Measurements from ENCODE around the gene FGG. TPM values are rescaled to one million over a fixed set of nuclear protein-coding genes. Genes with fewer than 3 reads are reported as not detected.

FGG gene
- total RNA-seq, 4 donors from 2014 or later: 35.4 TPM; not detected in 3

GRCh38 chr4:154626793-154627484 is 14.5 kb upstream of the FGG start:
- Histone ChIP-seq H3K4me1 (peaks cover 8% of the 10 kb centered on the region), H3K27me3 (peaks cover 24% of the 10 kb centered on the region), H3K9me3 (no peaks in the 10 kb centered on the region), H3K4me3 (peak overlapping the region; percentile 36), H3K27ac (no peak overlapping the region), H3K36me3 (no peaks in the 10 kb centered on the region)
- TF ChIP-seq POLR2A (IDR thresholded peaks at IDR 0.05) (no peak), EP300 (IDR thresholded peaks at IDR 0.05) (no peak), CTCF (IDR thresholded peaks at IDR 0.05) (peak; percentile 4 to 31)
- peak in 1 of 2 donors; percentile 59 for DNase-seq (ENCODE audit: low spot score in 2 of 2)
- 3% methylated on average over 42 of the region's 48 CpGs for WGBS

- H3K27me3 ChIP-seq: peaks cover 14% of the 10 kb centered on the region
- no peaks in the 10 kb centered on the region for H3K9me3 ChIP-seq
- no peak for DNase-seq (ENCODE audit: low spot score in 2 of 2)
- H3K27ac ChIP-seq: no peak overlapping the region
- peaks cover 8% of the 10 kb centered on the region for H3K4me1 ChIP-seq
- TF ChIP-seq CTCF (IDR thresholded peaks at IDR 0.05): no peak
- no peak for TF ChIP-seq POLR2A (IDR thresholded peaks at IDR 0.05)
- TF ChIP-seq POLR2AphosphoS5 (IDR thresholded peaks at IDR 0.05): no peak
- TF ChIP-seq EP300 (IDR thresholded peaks at IDR 0.05): no peak
- H3K4me3 ChIP-seq: no peak overlapping the region
- WGBS: 92% methylated on average over 3 of the region's 3 CpGs
- H3K36me3 ChIP-seq: no peaks in the 10 kb centered on the region
Observed at GRCh38 chr4:154625971-154626370, 13.5 kb upstream of the FGG start.

GRCh38 chr4:154623995-154624394 is 11.5 kb upstream of the FGG start:
- Histone ChIP-seq H3K27ac (no peak overlapping the region), H3K9me3 (no peaks in the 10 kb centered on the region), H3K36me3 (no peaks in the 10 kb centered on the region), H3K27me3 (peaks cover 9% of the 10 kb centered on the region), H3K4me3 (no peak overlapping the region), H3K4me1 (peaks cover 8% of the 10 kb centered on the region)
- WGBS: 90% methylated on average over 7 of the region's 7 CpGs
- DNase-seq (ENCODE audit: low spot score in 2 of 2): no peak
- TF ChIP-seq CTCF (IDR thresholded peaks at IDR 0.05) (no peak), EP300 (IDR thresholded peaks at IDR 0.05) (no peak), POLR2A (IDR thresholded peaks at IDR 0.05) (no peak), POLR2AphosphoS5 (IDR thresholded peaks at IDR 0.05) (no peak)

- no peak for TF ChIP-seq EP300 (IDR thresholded peaks at IDR 0.05)
- TF ChIP-seq POLR2AphosphoS5 (IDR thresholded peaks at IDR 0.05): no peak
- no peak for TF ChIP-seq CTCF (IDR thresholded peaks at IDR 0.05)
- TF ChIP-seq POLR2A (IDR thresholded peaks at IDR 0.05): no peak
- Histone ChIP-seq H3K4me1 (peaks cover 8% of the 10 kb centered on the region), H3K36me3 (no peaks in the 10 kb centered on the region), H3K27ac (no peak overlapping the region), H3K4me3 (no peak overlapping the region), H3K27me3 (peaks cover 3% of the 10 kb centered on the region), H3K9me3 (no peaks in the 10 kb centered on the region)
- WGBS: 73% methylated on average over 3 of the region's 3 CpGs
- no peak for DNase-seq (ENCODE audit: low spot score in 2 of 2)
Observed at GRCh38 chr4:154623436-154623835, 11.0 kb upstream of the FGG start.

GRCh38 chr4:154622598-154622997 is 10.1 kb upstream of the FGG start:
- TF ChIP-seq CTCF (IDR thresholded peaks at IDR 0.05) (peak; percentile 8 to 17), EP300 (IDR thresholded peaks at IDR 0.05) (no peak), POLR2A (IDR thresholded peaks at IDR 0.05) (no peak), POLR2AphosphoS5 (IDR thresholded peaks at IDR 0.05) (no peak)
- Histone ChIP-seq H3K27me3 (no peaks in the 10 kb centered on the region), H3K9me3 (no peaks in the 10 kb centered on the region), H3K27ac (no peak overlapping the region), H3K4me3 (no peak overlapping the region), H3K36me3 (no peaks in the 10 kb centered on the region), H3K4me1 (peaks cover 8% of the 10 kb centered on the region)
- DNase-seq (ENCODE audit: low spot score in 2 of 2): no peak

All from suprapubic skin (tissue), 4 donors.